HG02870 (cell line): ENCODE measurements around the gene VWF.

Source experiments
- ATAC-seq: cut with Tn5 transposase; IDR thresholded peaks from one replicate; pipeline ENCODE4 v1.9.1; 2021; ENCODE audit warnings: mild to moderate bottlenecking, moderate library complexity; ENCODE audit not compliant: unreplicated experiment

The VWF gene

GRCh38 chr12:5966486-5967095 lies 157.9 kb downstream of the VWF start:
- no peak for ATAC-seq

GRCh38 chr12:5965950-5966383 lies 158.5 kb downstream of the VWF start:
- no peak for ATAC-seq

- ATAC-seq, result no peak
Observed at GRCh38 chr12:5964913-5965900, 159.3 kb downstream of the VWF start.

GRCh38 chr12:5963515-5963914 lies 161.0 kb downstream of the VWF start:
- ATAC-seq, result no peak

GRCh38 chr12:5960783-5961182 lies 163.7 kb downstream of the VWF start:
- no peak for ATAC-seq

GRCh38 chr12:5956987-5957386 lies 167.5 kb downstream of the VWF start:
- ATAC-seq, result no peak

GRCh38 chr12:5954661-5955060 lies 169.8 kb downstream of the VWF start:
- ATAC-seq, result no peak

GRCh38 chr12:5953835-5954586 lies 170.5 kb downstream of the VWF start:
- no peak for ATAC-seq

- ATAC-seq, result no peak
Observed at GRCh38 chr12:5952031-5952430, 172.4 kb downstream of the VWF start.

GRCh38 chr12:5948696-5949095 lies 175.8 kb downstream of the VWF start:
- ATAC-seq, result no peak

- ATAC-seq, result no peak
Observed at GRCh38 chr12:5947006-5947405, 177.5 kb downstream of the VWF start.

- no peak for ATAC-seq
Observed at GRCh38 chr12:5946388-5946787, 178.1 kb downstream of the VWF start.

- no peak for ATAC-seq
Observed at GRCh38 chr12:5945071-5946008, 179.1 kb downstream of the VWF start, which contains the start of gene ANO2. TSS of gene ANO2 (minus strand) at chr12:5945259. CDS start at chr12:5945217, 42 bp downstream.

GRCh38 chr12:5944688-5945070 lies 179.8 kb downstream of the VWF start:
- no peak for ATAC-seq

- no peak for ATAC-seq
Observed at GRCh38 chr12:5944053-5944452, 180.4 kb downstream of the VWF start.

GRCh38 chr12:5941907-5942306 lies 182.6 kb downstream of the VWF start:
- no peak for ATAC-seq

GRCh38 chr12:5927732-5928516 lies 196.5 kb downstream of the VWF start:
- no peak for ATAC-seq

GRCh38 chr12:5925646-5926045 lies 198.8 kb downstream of the VWF start:
- ATAC-seq, result no peak

GRCh38 chr12:5924342-5924741 lies 200.1 kb downstream of the VWF start:
- no peak for ATAC-seq
